ENCODE data around the gene ZSWIM4.
A peak's percentile ranks its signal among the peaks of the same experiment; 100 is the strongest.

ZSWIM4 gene

GRCh38 chr19:13765395-13766094 lies 29.7 kb upstream of the ZSWIM4 start:
- peak; percentile 39; the same call in 1 of the 2 replicates for TF ChIP-seq L3MBTL2 (conservative IDR thresholded peaks at IDR 0.05)
- no peak for TF ChIP-seq BHLHE40 (IDR thresholded peaks at IDR 0.05; ENCODE audit: borderline replicate concordance)
- ChIA-PET CTCF (no interaction called here), POLR2A (interaction anchor here (1.2 to 2.1 kb wide), 5 partner anchors 9 to 89 kb away, joined by 3 to 31 read pairs (median 6); partner anchors contain the start of genes C19orf53 and ZSWIM4)
- DNase-seq (ENCODE audit: extremely low spot score): peak; percentile 38

DNA sequence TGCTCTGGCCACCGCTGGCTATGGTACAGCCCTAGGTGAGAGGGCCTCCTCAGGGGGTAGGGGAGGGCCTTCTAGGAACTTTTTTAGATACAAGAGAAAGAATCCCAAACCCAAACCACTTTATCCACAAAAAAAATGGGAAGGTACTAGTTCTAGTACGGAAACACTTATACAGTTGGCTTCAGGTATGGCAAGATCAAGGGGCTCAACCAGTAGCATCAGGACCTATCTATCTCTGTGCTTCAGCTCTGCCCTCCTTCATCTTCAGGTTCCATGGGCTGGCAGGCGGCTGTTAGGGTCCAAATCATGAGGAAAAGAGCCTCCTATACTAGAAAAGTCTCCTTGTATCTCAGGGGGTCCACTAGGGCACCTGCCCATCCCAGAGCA lies 29.2 kb upstream of the ZSWIM4 start:
- TF ChIP-seq TARDBP (IDR thresholded peaks at IDR 0.05) (no peak), SUZ12 (IDR thresholded peaks at IDR 0.05) (no peak), L3MBTL2 (conservative IDR thresholded peaks at IDR 0.05) (no peak), FOXM1 (IDR thresholded peaks at IDR 0.05; ENCODE audit: borderline replicate concordance) (no peak), ELF4 (IDR thresholded peaks at IDR 0.05) (no peak), ARNT (IDR thresholded peaks at IDR 0.05) (no peak), ZNF384 (IDR thresholded peaks at IDR 0.05) (no peak), FOXA1 (IDR thresholded peaks at IDR 0.05) (no peak), SP1 (IDR thresholded peaks at IDR 0.05) (no peak), CTBP1 (IDR thresholded peaks at IDR 0.05; ENCODE audit: borderline replicate concordance) (no peak), BHLHE40 (IDR thresholded peaks at IDR 0.05; ENCODE audit: borderline replicate concordance) (no peak), NFRKB (IDR thresholded peaks at IDR 0.05) (no peak), FOXK2 (IDR thresholded peaks at IDR 0.05) (no peak), HDGF (IDR thresholded peaks at IDR 0.05; ENCODE audit: borderline replicate concordance) (no peak), LEF1 (IDR thresholded peaks at IDR 0.05; ENCODE audit: borderline replicate concordance) (no peak)
- TF ChIP-seq, protein P1, sequence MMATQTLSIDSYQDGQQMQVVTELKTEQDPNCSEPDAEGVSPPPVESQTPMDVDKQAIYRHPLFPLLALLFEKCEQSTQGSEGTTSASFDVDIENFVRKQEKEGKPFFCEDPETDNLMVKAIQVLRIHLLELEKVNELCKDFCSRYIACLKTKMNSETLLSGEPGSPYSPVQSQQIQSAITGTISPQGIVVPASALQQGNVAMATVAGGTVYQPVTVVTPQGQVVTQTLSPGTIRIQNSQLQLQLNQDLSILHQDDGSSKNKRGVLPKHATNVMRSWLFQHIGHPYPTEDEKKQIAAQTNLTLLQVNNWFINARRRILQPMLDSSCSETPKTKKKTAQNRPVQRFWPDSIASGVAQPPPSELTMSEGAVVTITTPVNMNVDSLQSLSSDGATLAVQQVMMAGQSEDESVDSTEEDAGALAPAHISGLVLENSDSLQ (IDR thresholded peaks at IDR 0.05): no peak
- CTCF ChIA-PET: no interaction called here
- POLR2A ChIA-PET: interaction anchor here (2.1 kb wide), 1 partner anchor 8 kb away, joined by 31 read pairs; the partner anchor contains the start of gene C19orf53
- DNase-seq (ENCODE audit: extremely low spot score): no peak

DNA sequence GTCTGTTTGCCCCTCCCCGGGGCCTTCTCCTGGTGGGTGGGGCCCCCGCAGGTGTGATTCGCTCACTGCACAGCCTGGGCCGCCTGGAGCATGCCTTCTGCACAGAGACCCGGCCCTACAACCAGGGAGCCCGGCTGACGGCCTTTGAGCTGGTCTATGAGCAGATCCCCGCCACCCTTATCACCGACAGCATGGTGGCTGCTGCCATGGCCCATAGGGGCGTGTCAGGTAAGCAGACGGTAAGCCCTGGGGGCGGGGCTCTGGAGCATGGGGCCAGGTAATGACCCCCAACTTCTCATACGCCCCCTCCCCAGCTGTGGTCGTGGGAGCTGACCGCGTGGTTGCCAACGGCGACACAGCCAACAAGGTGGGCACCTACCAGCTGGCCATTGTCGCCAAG lies 26.7 kb upstream of the ZSWIM4 start:
- ChIA-PET CTCF (interaction anchor here (0.6 kb wide), 1 partner anchor 94 kb away, joined by 4 read pairs; no protein-coding TSS in a partner anchor), POLR2A (interaction anchor here (1.1 kb wide), 1 partner anchor 21 kb away, joined by 3 read pairs; a partner anchor contains a TSS)
- DNase-seq (ENCODE audit: extremely low spot score): no peak
- TF ChIP-seq ELF4 (IDR thresholded peaks at IDR 0.05) (no peak), TARDBP (IDR thresholded peaks at IDR 0.05) (no peak), FOXA1 (IDR thresholded peaks at IDR 0.05) (no peak), HDGF (IDR thresholded peaks at IDR 0.05; ENCODE audit: borderline replicate concordance) (no peak), L3MBTL2 (conservative IDR thresholded peaks at IDR 0.05) (no peak), NFRKB (IDR thresholded peaks at IDR 0.05) (no peak), CTBP1 (IDR thresholded peaks at IDR 0.05; ENCODE audit: borderline replicate concordance) (no peak), FOXK2 (IDR thresholded peaks at IDR 0.05) (no peak), ZNF384 (IDR thresholded peaks at IDR 0.05) (no peak), BHLHE40 (IDR thresholded peaks at IDR 0.05; ENCODE audit: borderline replicate concordance) (no peak), SP1 (IDR thresholded peaks at IDR 0.05) (no peak), LEF1 (IDR thresholded peaks at IDR 0.05; ENCODE audit: borderline replicate concordance) (no peak), FOXM1 (IDR thresholded peaks at IDR 0.05; ENCODE audit: borderline replicate concordance) (no peak), ARNT (IDR thresholded peaks at IDR 0.05) (no peak), SUZ12 (IDR thresholded peaks at IDR 0.05) (no peak)
- TF ChIP-seq, protein P1 (IDR thresholded peaks at IDR 0.05): no peak

DNA sequence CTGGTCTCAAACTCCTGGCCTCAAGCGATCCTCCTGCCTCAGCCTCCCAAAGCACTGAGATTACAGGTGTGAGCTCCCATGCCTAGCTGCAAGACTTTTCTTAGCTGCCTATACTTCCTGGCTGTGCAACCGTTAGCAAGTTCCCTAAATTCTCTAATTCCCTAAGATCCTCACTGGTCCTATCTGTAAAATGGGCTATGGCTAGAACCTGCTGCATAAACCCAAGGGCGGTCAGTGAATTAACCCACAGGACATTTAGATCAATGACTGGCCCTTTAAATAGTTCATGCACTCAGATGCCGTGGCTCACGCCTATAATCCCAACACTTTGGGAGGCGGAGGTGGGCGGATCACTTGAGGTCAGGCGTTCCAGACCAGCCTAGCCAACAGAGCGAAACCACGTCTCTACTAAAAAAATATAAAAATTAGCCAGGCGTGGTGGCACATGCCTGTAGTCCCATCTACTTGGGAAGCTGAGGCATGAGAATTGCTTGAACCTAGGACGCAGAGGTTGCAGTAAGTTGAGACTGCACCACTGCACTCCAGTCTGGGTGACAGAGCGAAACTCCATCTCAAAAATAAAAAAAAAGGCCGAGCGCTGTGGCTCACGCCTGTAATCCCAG lies 25.1 kb upstream of the ZSWIM4 start:
- no peak for DNase-seq (ENCODE audit: extremely low spot score)
- TF ChIP-seq HDGF (IDR thresholded peaks at IDR 0.05; ENCODE audit: borderline replicate concordance): no peak
- TF ChIP-seq BHLHE40 (IDR thresholded peaks at IDR 0.05; ENCODE audit: borderline replicate concordance): no peak
- TF ChIP-seq FOXA1 (IDR thresholded peaks at IDR 0.05): no peak
- ChIA-PET POLR2A (no interaction called here), CTCF (no interaction called here)

- CTCF ChIA-PET: interaction anchor here (0.6 to 2.0 kb wide), 5 partner anchors 9 to 914 kb away, joined by 3 to 6 read pairs (median 4); no protein-coding TSS in a partner anchor
Measured at GRCh38 chr19:13774217-13775191, 20.7 kb upstream of the ZSWIM4 start, which contains the start of gene C19orf53. Gene C19orf53 (plus strand): TSS chr19:13774456. CDS start chr19:13774478, 22 bp downstream.

More at GRCh38 chr19:13774217-13775191, 20.7 kb upstream of the ZSWIM4 start, which contains the start of gene C19orf53:
- TF ChIP-seq ARNT (IDR thresholded peaks at IDR 0.05) (peak; percentile 69; the same call in 1 of the 2 replicates), HDGF (IDR thresholded peaks at IDR 0.05; ENCODE audit: borderline replicate concordance) (no peak), NFRKB (IDR thresholded peaks at IDR 0.05) (no peak), FOXK2 (IDR thresholded peaks at IDR 0.05) (no peak), ELF4 (IDR thresholded peaks at IDR 0.05) (peak; percentile 94), SP1 (IDR thresholded peaks at IDR 0.05) (no peak), TARDBP (IDR thresholded peaks at IDR 0.05) (no peak), FOXA1 (IDR thresholded peaks at IDR 0.05) (no peak), FOXM1 (IDR thresholded peaks at IDR 0.05; ENCODE audit: borderline replicate concordance) (peak; percentile 86), LEF1 (IDR thresholded peaks at IDR 0.05; ENCODE audit: borderline replicate concordance) (no peak), ZNF384 (IDR thresholded peaks at IDR 0.05) (no peak), SUZ12 (IDR thresholded peaks at IDR 0.05) (peak; percentile 82), BHLHE40 (IDR thresholded peaks at IDR 0.05; ENCODE audit: borderline replicate concordance) (no peak), L3MBTL2 (conservative IDR thresholded peaks at IDR 0.05) (peak; percentile 88), CTBP1 (IDR thresholded peaks at IDR 0.05; ENCODE audit: borderline replicate concordance) (no peak)
- TF ChIP-seq, protein P1 (IDR thresholded peaks at IDR 0.05): no peak
- POLR2A ChIA-PET: interaction anchor here (0.8 to 3.9 kb wide), 16 partner anchors 8 to 99 kb away, joined by 3 to 31 read pairs (median 6); partner anchors contain the start of genes MRI1 and ZSWIM4
- peak; percentile 92 for DNase-seq (ENCODE audit: extremely low spot score)

All from HEK293T (cell line).